AG04450 (cell line): ENCODE measurements around the gene PMVK. TPM values are rescaled to one million over a fixed set of nuclear protein-coding genes. Genes with fewer than 3 reads are reported as not detected.

Experiments
- CTCF ChIA-PET: fragments of 300-600, 350-600 bp; formaldehyde crosslinking; extraction: SDS; loops from one replicate; lab custom pipeline; 2022; ENCODE audit warnings: antibody characterized with exemption, inconsistent platforms; lab: Charles Lee
- POLR2A ChIA-PET: fragments of 350-600 bp; formaldehyde crosslinking; extraction: SDS; loops from one replicate; lab custom pipeline; 2021; ENCODE audit warnings: antibody characterized with exemption, inconsistent platforms; lab: Yijun Ruan, JAX
- DNase-seq: peaks from one replicate; pipeline ENCODE4 v3.0.0-alpha.2; 2011; ENCODE audit warnings: low read depth, low spot score
- H3K27ac ChIP-seq: one replicate; pipeline ENCODE4 v1.5.1; 2012; ENCODE audit warnings: low read depth, low read length, control low read depth
- H3K27me3 ChIP-seq: one replicate; pipeline ENCODE4 v1.6.0; 2012; ENCODE audit warnings: low read length; ENCODE audit not compliant: control insufficient read depth, insufficient read depth
- H3K4me3 ChIP-seq: 2 replicates; pipeline ENCODE4 v1.5.1; 2011; ENCODE audit warnings: mild to moderate bottlenecking, low read depth, low read length, control low read depth
- H3K9me3 ChIP-seq: 2 replicates; pipeline ENCODE4 v1.5.1; 2012; ENCODE audit warnings: low read length; ENCODE audit not compliant: control insufficient read depth, insufficient read depth
- polyA plus RNA-seq: library from polyadenylated mRNA; depleted of rRNA; stranded (reverse); fragments of >200 nt; gene quantifications from 2 replicates; pipeline ENCODE4 v1.2.3, GENCODE V29; 2011
- TF ChIP-seq, protein P1 (sequence below): IDR thresholded peaks from 2 replicates; pipeline ENCODE4 v1.5.1; 2011; ENCODE audit warnings: low read depth, low read length, control low read depth, inconsistent platforms

PMVK gene
- polyA plus RNA-seq, 1 experiment, result 21.0 TPM

DNA sequence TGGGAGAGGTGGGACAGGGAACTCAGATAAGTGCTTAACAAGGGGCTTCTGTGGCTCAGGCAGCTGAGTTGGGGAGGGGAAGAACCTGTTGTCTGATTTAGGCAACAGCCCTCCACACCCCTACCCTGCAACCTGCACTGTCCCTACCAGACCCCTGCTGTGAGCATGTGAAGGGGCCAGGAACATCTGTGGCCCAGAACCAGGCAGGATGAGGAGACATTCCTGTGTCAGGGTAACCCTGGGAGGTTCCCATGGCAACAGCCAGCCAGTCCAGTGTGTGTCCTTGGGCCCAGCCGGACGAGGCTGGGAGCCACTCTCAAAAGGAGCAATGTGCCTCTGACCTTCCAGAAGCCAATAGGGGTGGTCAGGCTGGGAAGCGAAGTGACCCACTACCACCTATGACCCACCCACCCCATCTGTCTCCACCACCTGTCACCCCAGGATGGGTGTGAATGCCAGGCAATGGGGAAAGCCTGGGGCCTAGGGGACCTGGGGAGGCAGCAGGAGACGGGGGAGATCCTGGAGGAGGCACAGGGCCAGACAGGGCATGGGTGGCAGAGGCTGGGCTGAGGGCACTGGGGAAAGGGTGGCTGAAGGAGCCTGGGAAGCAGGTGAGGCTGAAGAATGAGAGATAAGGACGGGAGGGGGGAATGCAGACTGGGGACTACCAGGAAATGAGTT lies 5.0 kb upstream of the PMVK start:
- Histone ChIP-seq H3K9me3 (no peaks in the 10 kb centered on the region), H3K4me3 (no peak overlapping the region), H3K27ac (no peak overlapping the region), H3K27me3 (peaks cover 2% of the 10 kb centered on the region)
- CTCF ChIA-PET, result interaction anchor here (1.3 to 1.8 kb wide), 2 partner anchors 272 to 382 kb away, joined by 6 to 7 read pairs; no protein-coding TSS in a partner anchor
- TF ChIP-seq, protein P1, sequence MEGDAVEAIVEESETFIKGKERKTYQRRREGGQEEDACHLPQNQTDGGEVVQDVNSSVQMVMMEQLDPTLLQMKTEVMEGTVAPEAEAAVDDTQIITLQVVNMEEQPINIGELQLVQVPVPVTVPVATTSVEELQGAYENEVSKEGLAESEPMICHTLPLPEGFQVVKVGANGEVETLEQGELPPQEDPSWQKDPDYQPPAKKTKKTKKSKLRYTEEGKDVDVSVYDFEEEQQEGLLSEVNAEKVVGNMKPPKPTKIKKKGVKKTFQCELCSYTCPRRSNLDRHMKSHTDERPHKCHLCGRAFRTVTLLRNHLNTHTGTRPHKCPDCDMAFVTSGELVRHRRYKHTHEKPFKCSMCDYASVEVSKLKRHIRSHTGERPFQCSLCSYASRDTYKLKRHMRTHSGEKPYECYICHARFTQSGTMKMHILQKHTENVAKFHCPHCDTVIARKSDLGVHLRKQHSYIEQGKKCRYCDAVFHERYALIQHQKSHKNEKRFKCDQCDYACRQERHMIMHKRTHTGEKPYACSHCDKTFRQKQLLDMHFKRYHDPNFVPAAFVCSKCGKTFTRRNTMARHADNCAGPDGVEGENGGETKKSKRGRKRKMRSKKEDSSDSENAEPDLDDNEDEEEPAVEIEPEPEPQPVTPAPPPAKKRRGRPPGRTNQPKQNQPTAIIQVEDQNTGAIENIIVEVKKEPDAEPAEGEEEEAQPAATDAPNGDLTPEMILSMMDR, result no peak
- POLR2A ChIA-PET, result interaction anchor here (0.6 to 1.1 kb wide), 3 partner anchors 29 to 317 kb away, joined by 3 to 5 read pairs (median 3); partner anchors contain the start of gene SHC1
- DNase-seq, result no peak

DNA sequence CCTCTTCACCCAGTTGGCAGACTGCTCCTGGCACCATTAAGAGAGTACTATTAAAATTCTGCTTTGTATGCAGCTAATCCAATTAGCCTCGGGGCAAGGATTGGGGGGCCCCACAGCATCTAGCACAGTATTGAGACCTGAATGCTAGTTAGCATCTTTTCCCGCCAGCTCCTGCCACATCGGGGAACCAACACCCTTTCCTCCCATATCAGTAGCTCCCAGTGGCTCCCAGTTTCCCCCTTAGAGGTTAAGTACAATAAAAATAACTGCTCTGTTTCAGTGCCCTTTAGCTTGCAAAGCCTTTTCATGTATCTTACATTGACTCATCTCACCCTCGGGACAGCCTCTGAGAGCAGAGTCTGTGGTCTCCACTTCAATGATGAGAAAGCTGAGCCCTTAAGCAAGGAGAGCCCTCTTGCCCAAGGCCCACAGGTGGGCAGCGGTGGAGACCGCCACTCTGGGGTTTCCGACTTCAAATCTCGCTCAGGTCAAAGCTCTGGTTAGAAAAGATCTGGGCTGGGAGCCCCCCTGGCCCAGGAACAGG lies 4.2 kb upstream of the PMVK start:
- ChIA-PET CTCF (interaction anchor here (1.2 to 1.8 kb wide), 3 partner anchors 58 to 381 kb away, joined by 4 to 7 read pairs (median 6); no protein-coding TSS in a partner anchor), POLR2A (interaction anchor here (0.6 to 1.1 kb wide), 3 partner anchors 30 to 317 kb away, joined by 3 to 5 read pairs (median 3); partner anchors contain the start of gene SHC1)
- Histone ChIP-seq H3K27me3 (peaks cover 2% of the 10 kb centered on the region), H3K9me3 (no peaks in the 10 kb centered on the region), H3K4me3 (no peak overlapping the region), H3K27ac (no peak overlapping the region)
- TF ChIP-seq, protein P1, result no peak
- DNase-seq, result no peak

DNA sequence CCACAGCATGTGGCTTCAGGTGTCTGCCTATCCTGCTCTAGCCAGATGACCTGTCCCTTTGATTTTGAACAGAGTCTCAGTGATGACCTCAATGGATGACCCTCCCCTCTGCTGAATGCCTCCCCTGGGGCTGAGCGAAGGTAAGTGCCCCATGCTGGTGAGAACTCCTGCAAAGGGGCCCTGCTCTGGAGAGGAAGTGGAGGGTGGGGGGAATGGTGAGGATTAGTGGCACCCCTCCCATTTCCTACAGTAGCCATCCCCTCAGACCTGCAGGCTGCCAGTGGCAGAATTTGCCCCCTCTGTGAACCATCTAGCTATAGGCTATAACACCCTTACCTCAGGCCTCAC lies 3.7 kb upstream of the PMVK start:
- ChIA-PET POLR2A (interaction anchor here (1.1 kb wide), 1 partner anchor 31 kb away, joined by 3 read pairs; the partner anchor contains the start of gene SHC1), CTCF (interaction anchor here (0.7 to 1.8 kb wide), 4 partner anchors 59 to 380 kb away, joined by 3 to 7 read pairs (median 5); no protein-coding TSS in a partner anchor)
- H3K27me3 ChIP-seq, result peaks cover 2% of the 10 kb centered on the region
- no peak overlapping the region for H3K4me3 ChIP-seq
- no peak for DNase-seq
- H3K9me3 ChIP-seq, result no peaks in the 10 kb centered on the region
- TF ChIP-seq, protein P1, result no peak
- H3K27ac ChIP-seq, result no peak overlapping the region

DNA sequence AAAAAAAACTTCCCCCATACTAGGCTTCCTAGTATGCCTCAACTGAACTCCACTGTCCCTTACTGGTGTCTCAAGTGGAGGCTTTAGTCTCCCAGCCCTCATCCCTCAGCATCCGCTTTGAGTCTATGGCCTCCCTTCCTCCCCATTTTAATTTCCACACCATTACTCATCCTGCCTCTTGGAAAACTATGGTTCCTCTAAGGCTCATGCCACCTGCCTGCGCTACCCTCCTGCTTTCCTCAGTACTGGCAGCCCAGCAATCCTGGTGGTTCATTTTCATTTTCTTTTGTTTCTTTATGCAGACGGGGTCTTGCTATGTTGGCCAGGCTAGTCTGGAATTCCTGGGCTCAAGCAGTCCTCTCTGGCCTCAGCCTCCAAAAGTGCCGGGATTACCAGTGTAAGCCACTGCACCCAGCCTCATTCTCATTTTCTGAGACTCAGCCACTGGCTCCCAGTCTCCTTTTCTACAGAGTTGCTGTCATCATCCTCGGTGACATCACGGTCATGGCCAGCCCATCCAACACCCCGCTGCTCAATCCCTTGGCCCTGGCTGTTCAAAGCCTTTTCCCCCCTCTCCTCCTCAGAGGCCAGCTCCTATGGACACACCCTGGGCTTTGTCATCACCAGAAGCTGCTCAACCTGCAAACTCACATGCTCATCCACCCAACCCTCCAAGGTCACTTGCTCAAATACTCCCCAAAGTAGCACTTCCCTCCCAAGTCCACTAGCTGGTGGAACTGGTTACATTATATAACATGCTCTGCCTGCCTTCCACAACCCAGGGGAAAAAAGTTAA lies 2.3 kb upstream of the PMVK start:
- TF ChIP-seq, protein P1, result no peak
- H3K9me3 ChIP-seq, result no peaks in the 10 kb centered on the region
- no peak overlapping the region for H3K27ac ChIP-seq
- ChIA-PET CTCF (interaction anchor here (1.2 to 1.5 kb wide), 2 partner anchors 147 to 379 kb away, joined by 3 to 6 read pairs; no protein-coding TSS in a partner anchor), POLR2A (no interaction called here)
- no peak overlapping the region for H3K4me3 ChIP-seq
- H3K27me3 ChIP-seq, result peaks cover 2% of the 10 kb centered on the region
- no peak for DNase-seq
